Liver (tissue), 3 donors: Measurements from ENCODE around the gene MAP4K1.

Source experiments
- ATF3 ChIP-seq: IDR thresholded peaks from 2 replicates; pipeline ENCODE4 v1.6.1; 2016; ENCODE audit warnings: antibody characterized with exemption
- EGR1 ChIP-seq, 2 donors: IDR thresholded peaks; 2 replicates each; pipeline ENCODE4 v1.6.1; 2016 to 2018; ENCODE audit warnings: antibody characterized with exemption in 2 of 2, low read depth in 2 of 2
- HNF4A ChIP-seq, 2 donors: conservative IDR thresholded peaks; 2 replicates each; pipeline ENCODE4 v1.6.1; 2016; ENCODE audit warnings: antibody characterized with exemption in 2 of 2, mild to moderate bottlenecking in 2 of 2
- HNF4G ChIP-seq: IDR thresholded peaks from 2 replicates; pipeline ENCODE4 v1.6.1; 2016; ENCODE audit warnings: antibody characterized with exemption
- RAD21 ChIP-seq, 2 donors: IDR thresholded peaks; 2 replicates each; pipeline ENCODE4 v1.6.1; 2016; ENCODE audit warnings: antibody characterized with exemption in 2 of 2, mild to moderate bottlenecking in 2 of 2
- TAF1 ChIP-seq: conservative IDR thresholded peaks from 2 replicates; pipeline ENCODE4 v1.6.1; 2016; ENCODE audit warnings: antibody characterized with exemption, mild to moderate bottlenecking
- TF ChIP-seq, protein P1 (sequence below): fragments of 150-350 bp; IDR thresholded peaks from 2 replicates; pipeline ENCODE4 v1.5.1; 2017; ENCODE audit warnings: improper control_type of control experiment, low read depth, low read length; ENCODE audit not compliant: missing input control
- TF ChIP-seq, protein P2 (sequence below): IDR thresholded peaks from 2 replicates; pipeline ENCODE4 v1.6.1; 2016; ENCODE audit warnings: antibody characterized with exemption, mild to moderate bottlenecking
- TF ChIP-seq, protein P3 (sequence below): IDR thresholded peaks from 2 replicates; pipeline ENCODE4 v1.6.1; 2016; ENCODE audit warnings: antibody characterized with exemption
- donor health status: healthy.
- donor health status: healthy.

DNA sequence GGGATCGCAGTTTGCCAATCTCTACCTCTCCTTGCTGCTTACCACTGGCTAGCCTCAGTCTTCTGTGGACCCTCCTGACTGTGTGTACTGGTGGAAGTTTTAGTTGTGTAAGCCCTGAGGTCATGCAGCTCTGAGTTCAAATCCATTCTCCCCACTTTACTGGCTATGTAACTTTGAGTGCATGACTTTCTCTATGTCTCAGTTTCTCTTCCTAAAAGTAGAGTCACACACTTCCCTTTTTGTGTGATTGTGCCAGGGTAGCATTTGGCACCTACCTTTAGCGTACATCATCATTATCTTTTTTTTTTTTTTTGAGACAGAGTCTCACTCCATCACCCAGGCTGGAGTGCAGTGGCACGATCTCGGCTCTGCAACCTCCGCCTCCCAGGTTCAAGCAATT lies 70.3 kb downstream of the MAP4K1 start:
- TF ChIP-seq, protein P1, sequence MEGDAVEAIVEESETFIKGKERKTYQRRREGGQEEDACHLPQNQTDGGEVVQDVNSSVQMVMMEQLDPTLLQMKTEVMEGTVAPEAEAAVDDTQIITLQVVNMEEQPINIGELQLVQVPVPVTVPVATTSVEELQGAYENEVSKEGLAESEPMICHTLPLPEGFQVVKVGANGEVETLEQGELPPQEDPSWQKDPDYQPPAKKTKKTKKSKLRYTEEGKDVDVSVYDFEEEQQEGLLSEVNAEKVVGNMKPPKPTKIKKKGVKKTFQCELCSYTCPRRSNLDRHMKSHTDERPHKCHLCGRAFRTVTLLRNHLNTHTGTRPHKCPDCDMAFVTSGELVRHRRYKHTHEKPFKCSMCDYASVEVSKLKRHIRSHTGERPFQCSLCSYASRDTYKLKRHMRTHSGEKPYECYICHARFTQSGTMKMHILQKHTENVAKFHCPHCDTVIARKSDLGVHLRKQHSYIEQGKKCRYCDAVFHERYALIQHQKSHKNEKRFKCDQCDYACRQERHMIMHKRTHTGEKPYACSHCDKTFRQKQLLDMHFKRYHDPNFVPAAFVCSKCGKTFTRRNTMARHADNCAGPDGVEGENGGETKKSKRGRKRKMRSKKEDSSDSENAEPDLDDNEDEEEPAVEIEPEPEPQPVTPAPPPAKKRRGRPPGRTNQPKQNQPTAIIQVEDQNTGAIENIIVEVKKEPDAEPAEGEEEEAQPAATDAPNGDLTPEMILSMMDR: no peak
- TF ChIP-seq RAD21 (IDR thresholded peaks at IDR 0.05): no peak
- TF ChIP-seq HNF4A (conservative IDR thresholded peaks at IDR 0.05): no peak
- TF ChIP-seq HNF4G: no peak
- no peak for TF ChIP-seq EGR1 (IDR thresholded peaks at IDR 0.05; ENCODE audit: low read depth in 2 of 2)
- TF ChIP-seq, protein P2, sequence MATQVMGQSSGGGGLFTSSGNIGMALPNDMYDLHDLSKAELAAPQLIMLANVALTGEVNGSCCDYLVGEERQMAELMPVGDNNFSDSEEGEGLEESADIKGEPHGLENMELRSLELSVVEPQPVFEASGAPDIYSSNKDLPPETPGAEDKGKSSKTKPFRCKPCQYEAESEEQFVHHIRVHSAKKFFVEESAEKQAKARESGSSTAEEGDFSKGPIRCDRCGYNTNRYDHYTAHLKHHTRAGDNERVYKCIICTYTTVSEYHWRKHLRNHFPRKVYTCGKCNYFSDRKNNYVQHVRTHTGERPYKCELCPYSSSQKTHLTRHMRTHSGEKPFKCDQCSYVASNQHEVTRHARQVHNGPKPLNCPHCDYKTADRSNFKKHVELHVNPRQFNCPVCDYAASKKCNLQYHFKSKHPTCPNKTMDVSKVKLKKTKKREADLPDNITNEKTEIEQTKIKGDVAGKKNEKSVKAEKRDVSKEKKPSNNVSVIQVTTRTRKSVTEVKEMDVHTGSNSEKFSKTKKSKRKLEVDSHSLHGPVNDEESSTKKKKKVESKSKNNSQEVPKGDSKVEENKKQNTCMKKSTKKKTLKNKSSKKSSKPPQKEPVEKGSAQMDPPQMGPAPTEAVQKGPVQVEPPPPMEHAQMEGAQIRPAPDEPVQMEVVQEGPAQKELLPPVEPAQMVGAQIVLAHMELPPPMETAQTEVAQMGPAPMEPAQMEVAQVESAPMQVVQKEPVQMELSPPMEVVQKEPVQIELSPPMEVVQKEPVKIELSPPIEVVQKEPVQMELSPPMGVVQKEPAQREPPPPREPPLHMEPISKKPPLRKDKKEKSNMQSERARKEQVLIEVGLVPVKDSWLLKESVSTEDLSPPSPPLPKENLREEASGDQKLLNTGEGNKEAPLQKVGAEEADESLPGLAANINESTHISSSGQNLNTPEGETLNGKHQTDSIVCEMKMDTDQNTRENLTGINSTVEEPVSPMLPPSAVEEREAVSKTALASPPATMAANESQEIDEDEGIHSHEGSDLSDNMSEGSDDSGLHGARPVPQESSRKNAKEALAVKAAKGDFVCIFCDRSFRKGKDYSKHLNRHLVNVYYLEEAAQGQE: no peak
- no peak for TF ChIP-seq TAF1
- TF ChIP-seq, protein P3, sequence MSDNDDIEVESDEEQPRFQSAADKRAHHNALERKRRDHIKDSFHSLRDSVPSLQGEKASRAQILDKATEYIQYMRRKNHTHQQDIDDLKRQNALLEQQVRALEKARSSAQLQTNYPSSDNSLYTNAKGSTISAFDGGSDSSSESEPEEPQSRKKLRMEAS: no peak
- no peak for TF ChIP-seq ATF3
